Measurements from ENCODE around the gene PRPF18.

DNA sequence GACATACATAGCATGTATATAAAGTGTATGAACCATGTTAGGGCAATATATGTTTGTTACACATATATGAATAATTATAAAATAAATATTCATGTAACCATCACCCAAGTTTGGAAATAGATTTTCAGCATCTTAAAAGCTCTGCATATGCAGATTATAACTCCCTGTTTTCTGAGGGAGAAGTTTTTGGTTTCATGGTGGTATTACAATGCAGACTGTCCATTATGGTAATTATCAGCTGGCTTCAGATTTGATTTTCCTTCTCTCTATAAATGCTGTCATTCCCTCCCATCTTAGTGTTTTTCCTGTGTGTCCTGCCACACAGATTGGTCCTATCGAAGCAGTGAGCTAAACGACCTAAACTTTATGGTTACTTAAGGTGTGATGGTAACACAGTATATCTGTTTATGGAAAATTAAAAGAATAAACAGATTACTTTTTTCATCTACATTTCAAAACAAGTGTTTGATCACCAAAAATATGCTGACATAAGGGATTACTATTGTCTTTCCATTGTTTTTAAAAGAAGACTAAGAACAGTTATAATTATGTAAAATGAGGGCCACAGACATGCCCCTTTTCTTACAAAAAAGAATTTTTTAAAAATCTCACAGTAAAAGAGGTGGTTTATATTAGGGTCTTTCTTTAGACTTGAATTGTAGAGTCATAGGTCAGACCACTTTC lies 17.7 kb downstream of the PRPF18 start:
- TF ChIP-seq SUZ12 (IDR thresholded peaks at IDR 0.05; ENCODE audit: extremely low read depth, insufficient read depth, insufficient read length) = no peak
- TF ChIP-seq ZNF274 (IDR thresholded peaks at IDR 0.05; ENCODE audit: low read depth, low read length) = no peak

All from NT2/D1 (cell line).